ENCODE data around the gene EHD4. TPM values are rescaled to one million over a fixed set of nuclear protein-coding genes. Genes with fewer than 3 reads are reported as not detected.

EHD4 gene
- total and polyA plus RNA-seq, 9 of the 15 experiments (the other 6 are each of a cell fraction or from before 2014, with no cell fraction given), result 0.89 to 10.3 (median 6.4) TPM

DNA sequence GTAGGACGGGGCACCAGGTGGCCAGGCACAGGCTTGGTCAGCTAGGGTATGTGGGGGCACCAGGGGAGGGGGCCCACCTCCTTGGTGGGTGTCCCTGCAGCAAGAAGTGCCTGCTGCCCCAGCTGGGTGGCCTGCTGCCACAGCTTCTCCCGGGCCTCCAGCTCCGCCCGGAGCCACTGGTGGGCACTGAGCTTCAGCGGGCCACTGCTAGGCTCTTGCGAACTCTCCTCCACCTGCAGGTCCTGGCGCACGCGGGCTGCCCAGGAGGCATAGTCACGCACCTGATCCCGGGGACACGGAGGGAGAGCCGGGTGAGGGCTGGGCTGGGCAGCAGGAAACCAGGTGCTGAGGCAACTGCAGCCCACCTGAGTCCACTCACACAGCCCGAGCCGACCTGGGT, 104.0 kb downstream of the EHD4 start:
- no peaks in the 10 kb centered on the region for H3K79me2 ChIP-seq (ENCODE audit: control insufficient read depth, insufficient read depth, low read length)
- in situ Hi-C loops (cut with MboI), result no loop called here
- no peaks in the 10 kb centered on the region for H3K9me1 ChIP-seq (ENCODE audit: control insufficient read depth, insufficient read depth, low read length)
- H3K4me1 ChIP-seq (replicated peaks in 1 of 2; ENCODE audit: control insufficient read depth in 2 of 2, insufficient read depth in 2 of 2, low read length in 2 of 2), result peaks cover 0 to 42% of the 10 kb centered on the region in 2 experiments; a peak in 3 of 5 replicates
- H3K9me3 ChIP-seq (replicated peaks; ENCODE audit: control insufficient read depth, insufficient read depth, low read depth, low read length), result no peaks in the 10 kb centered on the region
- no peak overlapping the region for H3K27ac ChIP-seq (ENCODE audit: extremely low read depth, low read depth, low read length)
- H3K27me3 ChIP-seq (ENCODE audit: control insufficient read depth in 2 of 2, insufficient read depth in 2 of 2, low read length in 2 of 2), result peaks cover 79 to 96% of the 10 kb centered on the region in 2 experiments
- CTCF ChIA-PET (ENCODE audit: low intra/inter-chr PET ratio), result no interaction called here
- TF ChIP-seq ZNF764 (CRISPR knock-in tag; IDR thresholded peaks at IDR 0.05; ENCODE audit: low read depth) (no peak), RHOXF2B (CRISPR knock-in tag; conservative IDR thresholded peaks at IDR 0.05) (no peak)
- TF ChIP-seq, protein P1, sequence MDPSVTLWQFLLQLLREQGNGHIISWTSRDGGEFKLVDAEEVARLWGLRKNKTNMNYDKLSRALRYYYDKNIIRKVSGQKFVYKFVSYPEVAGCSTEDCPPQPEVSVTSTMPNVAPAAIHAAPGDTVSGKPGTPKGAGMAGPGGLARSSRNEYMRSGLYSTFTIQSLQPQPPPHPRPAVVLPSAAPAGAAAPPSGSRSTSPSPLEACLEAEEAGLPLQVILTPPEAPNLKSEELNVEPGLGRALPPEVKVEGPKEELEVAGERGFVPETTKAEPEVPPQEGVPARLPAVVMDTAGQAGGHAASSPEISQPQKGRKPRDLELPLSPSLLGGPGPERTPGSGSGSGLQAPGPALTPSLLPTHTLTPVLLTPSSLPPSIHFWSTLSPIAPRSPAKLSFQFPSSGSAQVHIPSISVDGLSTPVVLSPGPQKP (CRISPR knock-in tag; IDR thresholded peaks at IDR 0.05), result no peak
- FAIRE-seq, result no peak
- DNase-seq (ENCODE audit: extremely low read depth in 1 of 4, low spot score in 3 of 4), result no peak
- no peak overlapping the region for H3K4me2 ChIP-seq (ENCODE audit: insufficient read depth, low read length)
- no peak overlapping the region for H3K4me3 ChIP-seq
- no TSS peak for BruUV-seq (replicated peaks)
- WGBS (ENCODE audit: insufficient coverage, low coverage, missing lambda C conversion rate), result 10% methylated on average over 14 of the region's 15 CpGs
- H4K20me1 ChIP-seq (replicated peaks; ENCODE audit: control insufficient read depth, insufficient read depth, low read length), result peaks cover 31% of the 10 kb centered on the region
- H2AFZ ChIP-seq (ENCODE audit: low read depth, low read length), result no peak overlapping the region
- intact Hi-C loops (cut with micrococcal nuclease), result no loop called here
- POLR2A ChIA-PET, result no interaction called here
- no peak for ATAC-seq
- no peak overlapping the region; a peak in 1 of 4 replicates for H3K9ac ChIP-seq (ENCODE audit: insufficient read depth in 1 of 2, low read depth in 2 of 2, low read length in 2 of 2)
- no peaks in the 10 kb centered on the region for H3K36me3 ChIP-seq (ENCODE audit: control insufficient read depth, insufficient read depth, low read length)

DNA sequence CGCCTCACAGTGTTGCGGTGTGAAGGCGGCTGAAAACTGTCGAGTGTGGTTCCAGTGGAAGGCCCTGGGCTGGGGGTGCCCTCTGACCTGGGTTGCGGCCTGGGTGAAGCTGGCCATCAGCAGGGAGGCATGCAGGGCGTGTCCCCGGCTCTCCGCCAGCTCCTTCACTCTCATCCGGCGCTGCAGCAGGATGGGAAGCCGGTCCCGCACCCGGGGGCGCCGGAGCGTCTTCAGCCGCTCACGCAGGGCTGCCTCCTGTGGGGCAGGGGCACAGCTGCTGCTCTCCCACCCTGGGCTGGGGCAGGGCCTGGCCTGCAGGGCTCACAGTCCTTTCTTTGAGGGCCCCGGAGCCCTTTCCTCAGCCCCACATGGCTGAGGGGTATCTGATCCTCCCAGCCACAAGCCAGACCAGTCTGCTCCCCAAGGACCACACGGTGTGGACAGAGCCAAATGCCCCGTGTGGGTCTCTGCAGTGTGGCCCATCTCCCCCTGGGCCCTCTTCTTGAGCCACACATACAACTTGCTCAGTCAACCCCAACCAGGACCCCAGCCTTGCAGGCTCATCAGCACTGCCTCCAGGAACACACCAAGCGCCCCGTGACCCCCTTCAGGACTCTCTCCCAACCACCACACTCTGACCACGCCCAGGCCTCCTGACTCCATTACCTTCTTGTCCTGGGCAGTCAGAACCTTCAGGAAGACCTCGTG, 105.3 kb downstream of the EHD4 start:
- ATAC-seq (no peak), DNase-seq (ENCODE audit: extremely low read depth in 1 of 4, low spot score in 3 of 4) (peak in 1 of 4 experiments; percentile 39), FAIRE-seq (no peak)
- H3K27me3 ChIP-seq (ENCODE audit: control insufficient read depth in 2 of 2, insufficient read depth in 2 of 2, low read length in 2 of 2), result peaks cover 80 to 96% of the 10 kb centered on the region in 2 experiments
- no peak overlapping the region for H3K4me2 ChIP-seq (ENCODE audit: insufficient read depth, low read length)
- peaks cover 0 to 47% of the 10 kb centered on the region in 2 experiments; a peak in 3 of 5 replicates for H3K4me1 ChIP-seq (replicated peaks in 1 of 2; ENCODE audit: control insufficient read depth in 2 of 2, insufficient read depth in 2 of 2, low read length in 2 of 2)
- ChIA-PET CTCF (ENCODE audit: low intra/inter-chr PET ratio) (no interaction called here), POLR2A (interaction anchor here (0.5 to 0.8 kb wide), 4 partner anchors 8 to 256 kb away, joined by 3 to 4 read pairs (median 3); no protein-coding TSS in a partner anchor)
- intact Hi-C loops (cut with micrococcal nuclease), result no loop called here
- no peak overlapping the region for H3K4me3 ChIP-seq
- H3K36me3 ChIP-seq (ENCODE audit: control insufficient read depth, insufficient read depth, low read length), result no peaks in the 10 kb centered on the region
- H3K9me1 ChIP-seq (ENCODE audit: control insufficient read depth, insufficient read depth, low read length), result no peaks in the 10 kb centered on the region
- TF ChIP-seq FOXM1 (IDR thresholded peaks at IDR 0.05; ENCODE audit: low read depth) (no peak), FOXM1 (CRISPR knock-in tag; IDR thresholded peaks at IDR 0.05; ENCODE audit: low read depth) (no peak), KDM1A (IDR thresholded peaks at IDR 0.05) (no peak), ZFPM2 (CRISPR knock-in tag; IDR thresholded peaks at IDR 0.05) (no peak), ZNF121 (CRISPR knock-in tag; conservative IDR thresholded peaks at IDR 0.05) (no peak), CBFA2T3 (IDR thresholded peaks at IDR 0.05) (no peak), STAT5B (CRISPR knock-in tag; IDR thresholded peaks at IDR 0.05) (no peak), MECOM (CRISPR knock-in tag; IDR thresholded peaks at IDR 0.05) (no peak), ETV5 (CRISPR knock-in tag; IDR thresholded peaks at IDR 0.05; ENCODE audit: low read depth) (no peak), XRCC4 (IDR thresholded peaks at IDR 0.05; ENCODE audit: extremely low read depth, insufficient read depth, insufficient read length) (no peak), SMAD4 (CRISPR knock-in tag; conservative IDR thresholded peaks at IDR 0.05) (no peak)
- in situ Hi-C loops (cut with MboI), result no loop called here
- H4K20me1 ChIP-seq (replicated peaks; ENCODE audit: control insufficient read depth, insufficient read depth, low read length), result peaks cover 31% of the 10 kb centered on the region
- WGBS (ENCODE audit: insufficient coverage, low coverage, missing lambda C conversion rate), result 24% methylated on average over 22 of the region's 25 CpGs
- H3K9me3 ChIP-seq (replicated peaks; ENCODE audit: control insufficient read depth, insufficient read depth, low read depth, low read length), result no peaks in the 10 kb centered on the region
- BruUV-seq (replicated peaks), result no TSS peak
- 0 out of 4 replicates have a peak overlapping the region, but pooled peaks of 1 of the 2 experiments have one; percentile 9 for H3K9ac ChIP-seq (ENCODE audit: insufficient read depth in 1 of 2, low read depth in 2 of 2, low read length in 2 of 2)
- H3K79me2 ChIP-seq (ENCODE audit: control insufficient read depth, insufficient read depth, low read length), result no peaks in the 10 kb centered on the region
- H2AFZ ChIP-seq (ENCODE audit: low read depth, low read length), result no peak overlapping the region
- H3K27ac ChIP-seq (ENCODE audit: extremely low read depth, low read depth, low read length), result no peak overlapping the region

Measured in K562 (cell line).